HUES48 (cell line): Measurements from ENCODE around the gene NUBPL.

Experiments
- H3K27ac ChIP-seq: one replicate; pipeline ENCODE4 v1.7.0; 2013; ENCODE audit warnings: low read depth, low read length, inconsistent platforms
- H3K27me3 ChIP-seq: 2 replicates; pipeline ENCODE4 v1.6.1; 2013; ENCODE audit warnings: mild to moderate bottlenecking, low read length; ENCODE audit not compliant: control insufficient read depth, insufficient read depth
- H3K36me3 ChIP-seq: 2 replicates; pipeline ENCODE4 v1.6.1; 2013; ENCODE audit warnings: low read length; ENCODE audit not compliant: control insufficient read depth, insufficient read depth
- H3K4me1 ChIP-seq: 2 replicates; pipeline ENCODE4 v1.6.1; 2013; ENCODE audit warnings: mild to moderate bottlenecking, low read length; ENCODE audit not compliant: control insufficient read depth, insufficient read depth
- H3K4me3 ChIP-seq: 2 replicates; pipeline ENCODE4 v1.5.1; 2013; ENCODE audit warnings: mild to moderate bottlenecking, low read depth, low read length
- H3K9ac ChIP-seq: 2 replicates; pipeline ENCODE4 v1.6.1; 2013; ENCODE audit warnings: mild to moderate bottlenecking, low read depth, low read length, moderate library complexity
- H3K9me3 ChIP-seq: 2 replicates; pipeline ENCODE4 v1.6.1; 2013; ENCODE audit warnings: low read length; ENCODE audit not compliant: control insufficient read depth, insufficient read depth

Gene NUBPL

GRCh38 chr14:31550589-31550988 is 10.6 kb upstream of the NUBPL start:
- Histone ChIP-seq H3K36me3 (no peaks in the 10 kb centered on the region), H3K9ac (no peak overlapping the region), H3K4me1 (no peaks in the 10 kb centered on the region), H3K27ac (no peak overlapping the region), H3K9me3 (no peaks in the 10 kb centered on the region), H3K4me3 (no peak overlapping the region), H3K27me3 (no peaks in the 10 kb centered on the region)

GRCh38 chr14:31556191-31556590 is 5.0 kb upstream of the NUBPL start:
- no peak overlapping the region for H3K27ac ChIP-seq
- H3K27me3 ChIP-seq = no peaks in the 10 kb centered on the region
- H3K4me1 ChIP-seq = no peaks in the 10 kb centered on the region
- H3K9ac ChIP-seq = no peak overlapping the region
- H3K36me3 ChIP-seq = no peaks in the 10 kb centered on the region
- H3K9me3 ChIP-seq = 0 out of 2 replicates have a peak, but pooled peaks cover 4% of the 10 kb centered on the region
- no peak overlapping the region for H3K4me3 ChIP-seq

GRCh38 chr14:31559939-31560338 is 1.3 kb upstream of the NUBPL start:
- Histone ChIP-seq H3K36me3 (no peaks in the 10 kb centered on the region), H3K9ac (no peak overlapping the region), H3K27ac (no peak overlapping the region), H3K4me3 (no peak overlapping the region), H3K4me1 (no peaks in the 10 kb centered on the region), H3K9me3 (0 out of 2 replicates have a peak, but pooled peaks cover 4% of the 10 kb centered on the region), H3K27me3 (no peaks in the 10 kb centered on the region)

- Histone ChIP-seq H3K27me3 (no peaks in the 10 kb centered on the region), H3K9me3 (0 out of 2 replicates have a peak, but pooled peaks cover 4% of the 10 kb centered on the region), H3K9ac (peak overlapping the region; percentile 86), H3K4me3 (peak overlapping the region; percentile 89), H3K27ac (peak overlapping the region; percentile 78), H3K36me3 (no peaks in the 10 kb centered on the region), H3K4me1 (no peaks in the 10 kb centered on the region)
These were observed 447 bp upstream of the NUBPL start for GRCh38 chr14:31560759-31561154.

- Histone ChIP-seq H3K36me3 (no peaks in the 10 kb centered on the region), H3K27me3 (no peaks in the 10 kb centered on the region), H3K27ac (no peak overlapping the region), H3K9ac (no peak overlapping the region), H3K4me3 (no peak overlapping the region), H3K4me1 (no peaks in the 10 kb centered on the region), H3K9me3 (0 out of 2 replicates have a peak, but pooled peaks cover 4% of the 10 kb centered on the region)
These were observed 3.0 kb downstream of the NUBPL start for GRCh38 chr14:31564194-31564593.

GRCh38 chr14:31566456-31566855 is 5.3 kb downstream of the NUBPL start:
- no peak overlapping the region for H3K9ac ChIP-seq
- no peak overlapping the region for H3K27ac ChIP-seq
- no peaks in the 10 kb centered on the region for H3K4me1 ChIP-seq
- no peaks in the 10 kb centered on the region for H3K9me3 ChIP-seq
- H3K4me3 ChIP-seq = no peak overlapping the region
- no peaks in the 10 kb centered on the region for H3K36me3 ChIP-seq
- no peaks in the 10 kb centered on the region for H3K27me3 ChIP-seq

- Histone ChIP-seq H3K4me3 (no peak overlapping the region), H3K27ac (no peak overlapping the region), H3K36me3 (no peaks in the 10 kb centered on the region), H3K27me3 (no peaks in the 10 kb centered on the region), H3K9ac (no peak overlapping the region), H3K9me3 (no peaks in the 10 kb centered on the region), H3K4me1 (no peaks in the 10 kb centered on the region)
These were observed 6.5 kb downstream of the NUBPL start for GRCh38 chr14:31567655-31568054.

GRCh38 chr14:31568161-31568560 is 7.0 kb downstream of the NUBPL start:
- H3K4me1 ChIP-seq = no peaks in the 10 kb centered on the region
- no peaks in the 10 kb centered on the region for H3K36me3 ChIP-seq
- H3K27me3 ChIP-seq = no peaks in the 10 kb centered on the region
- no peak overlapping the region for H3K27ac ChIP-seq
- no peak overlapping the region for H3K9ac ChIP-seq
- H3K4me3 ChIP-seq = no peak overlapping the region
- H3K9me3 ChIP-seq = no peaks in the 10 kb centered on the region

GRCh38 chr14:31568671-31569070 is 7.5 kb downstream of the NUBPL start:
- Histone ChIP-seq H3K9me3 (no peaks in the 10 kb centered on the region), H3K36me3 (no peaks in the 10 kb centered on the region), H3K27me3 (no peaks in the 10 kb centered on the region), H3K4me3 (no peak overlapping the region), H3K27ac (no peak overlapping the region), H3K4me1 (no peaks in the 10 kb centered on the region), H3K9ac (no peak overlapping the region)

- H3K4me3 ChIP-seq = no peak overlapping the region
- no peaks in the 10 kb centered on the region for H3K36me3 ChIP-seq
- H3K9me3 ChIP-seq = no peaks in the 10 kb centered on the region
- H3K4me1 ChIP-seq = no peaks in the 10 kb centered on the region
- no peaks in the 10 kb centered on the region for H3K27me3 ChIP-seq
- no peak overlapping the region for H3K27ac ChIP-seq
- no peak overlapping the region for H3K9ac ChIP-seq
These were observed 11.8 kb downstream of the NUBPL start for GRCh38 chr14:31572955-31573354.

GRCh38 chr14:31576949-31577348 is 15.7 kb downstream of the NUBPL start:
- H3K4me1 ChIP-seq = no peaks in the 10 kb centered on the region
- H3K9ac ChIP-seq = no peak overlapping the region
- H3K36me3 ChIP-seq = no peaks in the 10 kb centered on the region
- no peak overlapping the region for H3K4me3 ChIP-seq
- H3K9me3 ChIP-seq = no peaks in the 10 kb centered on the region
- H3K27ac ChIP-seq = no peak overlapping the region
- no peaks in the 10 kb centered on the region for H3K27me3 ChIP-seq

- H3K36me3 ChIP-seq = no peaks in the 10 kb centered on the region
- H3K9me3 ChIP-seq = no peaks in the 10 kb centered on the region
- H3K9ac ChIP-seq = no peak overlapping the region
- H3K4me3 ChIP-seq = no peak overlapping the region
- no peak overlapping the region for H3K27ac ChIP-seq
- H3K27me3 ChIP-seq = no peaks in the 10 kb centered on the region
- H3K4me1 ChIP-seq = no peaks in the 10 kb centered on the region
These were observed 17.1 kb downstream of the NUBPL start for GRCh38 chr14:31578266-31578665.
